B cell (primary cell): ENCODE data around the gene IGFALS.

Experiments
- CTCF ChIP-seq: fragments of 200-600 bp; IDR thresholded peaks from one replicate; pipeline ENCODE4 v1.8.0; 2022; ENCODE audit warnings: antibody characterized with exemption, mild to moderate bottlenecking
- EZH2 ChIP-seq: IDR thresholded peaks from 2 replicates; pipeline ENCODE4 v1.6.1; 2012; ENCODE audit warnings: borderline replicate concordance, low read depth, mild to moderate bottlenecking, moderate library complexity, low read length; ENCODE audit not compliant: insufficient read depth, poor library complexity, severe bottlenecking

- TF ChIP-seq EZH2 (no peak), CTCF (no peak)
Measured at GRCh38 chr16:1766701-1767100, 26.8 kb downstream of the IGFALS start.
